ENCODE data around the gene CHD3. TPM values are rescaled to one million over a fixed set of nuclear protein-coding genes. Genes with fewer than 3 reads are reported as not detected.

The CHD3 gene
- total RNA-seq, result 93.0 TPM
- long read RNA-seq, partial matches to known transcripts, result 64 of 78 reads
- long read RNA-seq, other reads (novel, unspliced or antisense), result 10 of 78 reads

DNA sequence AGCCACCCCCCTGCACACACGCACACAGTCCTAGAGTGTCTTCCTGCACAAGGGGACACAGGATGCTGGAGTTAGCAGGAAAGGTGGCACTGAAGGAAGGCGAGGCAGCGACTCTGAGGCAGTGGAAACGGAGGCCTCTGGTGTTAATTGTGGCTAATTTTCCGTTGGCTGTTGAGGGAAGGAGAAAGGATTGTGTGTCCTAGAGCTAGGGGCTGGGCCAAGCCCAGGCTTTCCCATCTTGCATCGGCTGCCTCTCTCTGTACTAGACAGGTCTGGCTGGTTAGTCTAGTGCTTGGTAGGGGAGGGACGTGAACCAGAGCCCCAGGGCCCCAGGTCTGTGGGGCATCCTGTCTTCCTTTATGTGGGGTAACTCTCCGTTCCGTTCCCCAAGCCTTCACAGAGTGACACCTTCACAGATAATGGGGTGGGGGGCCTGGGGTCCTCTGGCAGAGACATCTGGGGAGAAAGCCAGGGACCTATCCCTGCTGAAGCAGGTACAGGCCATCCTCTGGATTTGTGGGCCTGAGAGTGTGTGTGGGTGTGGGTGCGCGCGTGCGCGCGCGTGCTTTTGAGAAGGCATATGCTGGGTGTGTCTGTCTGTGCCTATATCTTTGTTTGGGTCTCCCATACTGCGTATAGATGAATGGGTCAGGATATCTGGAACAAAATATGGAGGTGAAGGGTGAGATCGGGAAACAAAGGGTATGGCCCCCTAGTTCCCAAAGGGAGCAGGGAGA, at the start of gene CHD3:
Gene CHD3 (plus strand): TSS at position 606 of the 737 bp plus-strand sequence. CDS start 212 bp downstream, outside the sequence.
- intact Hi-C loops (cut with DNase I), result no loop called here
- Histone ChIP-seq H3K36me3 (peaks cover 32% of the 10 kb centered on the region), H3K27ac (peak within 1 kb of the TSS; percentile 90), H3K4me1 (peaks cover 40% of the 10 kb centered on the region), H3K4me3 (peak within 1 kb of the TSS; percentile 88), H3K9me3 (no peaks in the 10 kb centered on the region), H3K27me3 (no peaks in the 10 kb centered on the region)
- ATAC-seq, result peak; percentile 35
- TF ChIP-seq, protein P1, sequence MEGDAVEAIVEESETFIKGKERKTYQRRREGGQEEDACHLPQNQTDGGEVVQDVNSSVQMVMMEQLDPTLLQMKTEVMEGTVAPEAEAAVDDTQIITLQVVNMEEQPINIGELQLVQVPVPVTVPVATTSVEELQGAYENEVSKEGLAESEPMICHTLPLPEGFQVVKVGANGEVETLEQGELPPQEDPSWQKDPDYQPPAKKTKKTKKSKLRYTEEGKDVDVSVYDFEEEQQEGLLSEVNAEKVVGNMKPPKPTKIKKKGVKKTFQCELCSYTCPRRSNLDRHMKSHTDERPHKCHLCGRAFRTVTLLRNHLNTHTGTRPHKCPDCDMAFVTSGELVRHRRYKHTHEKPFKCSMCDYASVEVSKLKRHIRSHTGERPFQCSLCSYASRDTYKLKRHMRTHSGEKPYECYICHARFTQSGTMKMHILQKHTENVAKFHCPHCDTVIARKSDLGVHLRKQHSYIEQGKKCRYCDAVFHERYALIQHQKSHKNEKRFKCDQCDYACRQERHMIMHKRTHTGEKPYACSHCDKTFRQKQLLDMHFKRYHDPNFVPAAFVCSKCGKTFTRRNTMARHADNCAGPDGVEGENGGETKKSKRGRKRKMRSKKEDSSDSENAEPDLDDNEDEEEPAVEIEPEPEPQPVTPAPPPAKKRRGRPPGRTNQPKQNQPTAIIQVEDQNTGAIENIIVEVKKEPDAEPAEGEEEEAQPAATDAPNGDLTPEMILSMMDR (IDR thresholded peaks at IDR 0.05), result no peak
- no peak for DNase-seq

DNA sequence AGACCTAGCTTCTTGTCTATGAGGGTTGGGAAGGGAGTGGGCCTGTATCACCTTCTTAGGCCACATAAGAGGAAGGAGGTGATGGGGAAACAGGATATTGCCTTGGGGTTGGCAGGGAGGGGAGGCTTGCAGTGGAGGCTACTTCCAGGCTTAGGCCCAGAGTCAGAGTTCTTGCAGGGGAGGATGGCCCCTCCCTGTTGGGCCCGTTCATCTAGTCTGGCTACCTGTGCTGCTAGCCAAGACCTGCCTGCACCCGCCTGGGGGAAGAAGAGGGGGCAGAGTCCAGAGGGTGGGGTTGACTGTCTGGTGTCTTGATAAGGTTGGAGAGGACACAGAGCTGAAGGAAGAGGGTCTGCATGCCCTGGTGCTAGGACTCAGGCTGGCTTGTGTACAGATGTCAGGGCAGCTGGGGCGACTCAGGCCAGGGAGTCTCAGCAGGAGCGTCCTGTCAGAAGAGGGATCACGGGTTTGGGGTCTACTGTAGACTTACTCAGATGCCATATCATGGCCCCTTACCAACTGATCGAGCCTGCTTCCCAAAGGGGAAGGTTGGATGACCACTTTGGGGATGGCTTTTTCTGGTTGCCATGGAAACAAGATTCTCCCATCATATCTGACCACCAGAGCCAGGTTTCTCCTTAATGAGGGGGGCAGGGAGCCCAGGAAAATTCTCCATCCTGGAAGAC, 49.3 kb upstream of the CHD3 start:
- intact Hi-C loops (cut with DNase I), result no loop called here
- peaks cover 46% of the 10 kb centered on the region for H3K4me1 ChIP-seq
- peak overlapping the region; percentile 51 for H3K27ac ChIP-seq
- H3K9me3 ChIP-seq, result no peaks in the 10 kb centered on the region
- ATAC-seq (no peak), DNase-seq (no peak)
- peaks cover 5% of the 10 kb centered on the region for H3K36me3 ChIP-seq
- TF ChIP-seq, protein P1 (IDR thresholded peaks at IDR 0.05), result no peak
- H3K27me3 ChIP-seq, result no peaks in the 10 kb centered on the region
- no peak overlapping the region for H3K4me3 ChIP-seq

DNA sequence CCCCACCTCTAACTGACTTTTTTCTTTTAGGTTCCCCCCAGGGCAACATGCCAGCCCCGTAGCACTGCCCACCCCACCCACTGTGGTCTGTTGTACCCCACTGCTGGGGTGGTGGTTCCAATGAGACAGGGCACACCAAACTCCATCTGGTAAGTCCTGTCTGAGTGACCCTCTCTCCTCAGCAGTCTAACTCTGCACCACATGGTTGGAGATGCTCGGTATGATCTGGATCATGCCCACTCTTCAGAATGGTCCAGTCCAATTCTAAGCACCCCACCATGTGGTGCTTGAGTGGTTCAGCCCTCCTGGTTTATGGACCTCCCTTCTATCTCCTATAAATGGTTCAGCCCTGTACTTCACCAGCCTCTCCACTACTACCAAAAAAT, 48.7 kb upstream of the CHD3 start:
- ATAC-seq (no peak), DNase-seq (no peak)
- intact Hi-C loops (cut with DNase I), result no loop called here
- Histone ChIP-seq H3K27me3 (no peaks in the 10 kb centered on the region), H3K9me3 (no peaks in the 10 kb centered on the region), H3K4me1 (peaks cover 46% of the 10 kb centered on the region), H3K36me3 (peaks cover 5% of the 10 kb centered on the region), H3K4me3 (no peak overlapping the region), H3K27ac (no peak overlapping the region)
- TF ChIP-seq, protein P1 (IDR thresholded peaks at IDR 0.05), result no peak

DNA sequence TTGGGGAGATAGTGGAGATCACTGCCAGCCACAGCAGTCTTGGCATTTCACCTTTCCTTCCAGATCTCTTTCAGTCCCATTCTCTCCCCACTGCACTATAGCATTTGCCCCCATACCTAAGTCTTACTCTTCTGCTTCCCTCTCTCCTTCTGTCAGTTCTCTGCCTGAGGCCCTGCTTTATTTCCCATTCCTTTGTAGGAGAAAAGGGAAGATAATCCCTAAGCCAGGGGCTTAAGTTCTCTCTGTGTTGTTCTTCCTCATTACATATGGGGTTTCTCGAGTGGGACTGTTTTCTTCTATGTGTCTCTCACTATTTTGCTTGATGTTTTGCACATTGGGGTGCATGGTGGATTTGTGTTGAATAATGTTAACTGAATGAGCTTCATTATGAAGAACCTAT, 48.1 kb upstream of the CHD3 start:
- no peak overlapping the region for H3K4me3 ChIP-seq
- TF ChIP-seq, protein P1 (IDR thresholded peaks at IDR 0.05), result no peak
- H3K36me3 ChIP-seq, result peaks cover 7% of the 10 kb centered on the region
- no peaks in the 10 kb centered on the region for H3K9me3 ChIP-seq
- peaks cover 51% of the 10 kb centered on the region for H3K4me1 ChIP-seq
- no peaks in the 10 kb centered on the region for H3K27me3 ChIP-seq
- H3K27ac ChIP-seq, result peak overlapping the region; percentile 97
- ATAC-seq (no peak), DNase-seq (no peak)
- intact Hi-C loops (cut with DNase I), result no loop called here

DNA sequence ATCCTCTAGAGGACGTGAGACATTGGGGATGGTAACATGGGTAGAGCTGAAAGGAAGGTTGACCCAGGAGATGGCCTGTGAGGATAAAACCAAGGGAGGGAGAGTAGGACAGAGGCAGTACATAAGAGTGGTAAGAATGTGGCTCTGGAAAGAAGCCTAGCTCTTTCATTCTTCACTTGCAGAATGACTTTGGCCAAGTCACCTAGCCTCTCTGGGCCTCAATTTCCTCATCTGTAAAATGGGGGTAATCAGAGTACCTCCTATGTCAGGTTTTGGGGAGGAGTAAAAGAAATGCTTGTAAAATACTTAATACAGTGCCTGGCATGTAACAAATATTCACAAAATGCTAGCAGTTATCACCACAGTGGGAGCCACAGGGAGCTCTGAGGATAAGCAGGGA, 47.7 kb upstream of the CHD3 start:
- peaks cover 56% of the 10 kb centered on the region for H3K4me1 ChIP-seq
- H3K36me3 ChIP-seq, result peaks cover 12% of the 10 kb centered on the region
- TF ChIP-seq, protein P1 (IDR thresholded peaks at IDR 0.05), result no peak
- ATAC-seq, result no peak
- no peak for DNase-seq
- H3K4me3 ChIP-seq, result peak overlapping the region; percentile 90
- H3K27me3 ChIP-seq, result no peaks in the 10 kb centered on the region
- intact Hi-C loops (cut with DNase I), result no loop called here
- H3K27ac ChIP-seq, result peak overlapping the region; percentile 97
- no peaks in the 10 kb centered on the region for H3K9me3 ChIP-seq

Measured in upper lobe of right lung (tissue), 1 donor.